A549 treated with CpdA at 1 μM for 4 hours (cell line): ENCODE measurements around the gene SRXN1. TPM values are rescaled to one million over a fixed set of nuclear protein-coding genes. Genes with fewer than 3 reads are reported as not detected.

Source experiments
- total RNA-seq: library from RNA; stranded (reverse); fragments of 200-300 nt; extraction: Qiagen RNA extraction; gene quantifications from 5 replicates; pipeline ENCODE4 v1.2.3, GENCODE V29; 2022; ENCODE audit warnings: low read depth

SRXN1 gene
- 278 to 327 TPM (median 283 TPM) in 5 replicates for total RNA-seq

DNA sequence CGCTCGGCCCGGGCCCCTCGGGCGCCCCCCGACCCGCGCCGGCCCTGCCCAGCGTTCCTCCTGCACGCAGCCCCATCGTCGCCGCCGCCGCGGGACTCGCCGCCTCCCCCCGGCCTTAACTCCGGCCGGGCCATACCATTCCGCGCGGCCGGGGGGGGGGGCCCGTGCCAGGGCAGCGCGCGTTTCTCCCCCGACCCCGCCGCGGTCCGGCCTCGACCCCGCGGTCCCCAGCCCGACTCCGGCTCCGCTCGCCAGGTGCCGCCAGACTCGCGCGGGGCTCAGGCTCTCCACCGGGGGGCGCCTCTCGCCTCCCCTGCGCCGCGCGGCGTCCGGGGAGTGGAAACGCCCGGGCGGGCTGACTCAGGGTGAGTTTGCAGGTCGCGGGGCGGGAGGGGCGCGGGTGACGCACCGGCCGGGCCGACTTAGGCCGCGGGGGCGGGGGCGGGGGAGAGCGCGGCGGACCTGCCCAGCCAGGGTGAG is at the start of gene SRXN1:
Gene SRXN1 (minus strand): TSS at position 91 of the 480 bp plus-strand sequence. CDS start 15 bp downstream, at position 76.

DNA sequence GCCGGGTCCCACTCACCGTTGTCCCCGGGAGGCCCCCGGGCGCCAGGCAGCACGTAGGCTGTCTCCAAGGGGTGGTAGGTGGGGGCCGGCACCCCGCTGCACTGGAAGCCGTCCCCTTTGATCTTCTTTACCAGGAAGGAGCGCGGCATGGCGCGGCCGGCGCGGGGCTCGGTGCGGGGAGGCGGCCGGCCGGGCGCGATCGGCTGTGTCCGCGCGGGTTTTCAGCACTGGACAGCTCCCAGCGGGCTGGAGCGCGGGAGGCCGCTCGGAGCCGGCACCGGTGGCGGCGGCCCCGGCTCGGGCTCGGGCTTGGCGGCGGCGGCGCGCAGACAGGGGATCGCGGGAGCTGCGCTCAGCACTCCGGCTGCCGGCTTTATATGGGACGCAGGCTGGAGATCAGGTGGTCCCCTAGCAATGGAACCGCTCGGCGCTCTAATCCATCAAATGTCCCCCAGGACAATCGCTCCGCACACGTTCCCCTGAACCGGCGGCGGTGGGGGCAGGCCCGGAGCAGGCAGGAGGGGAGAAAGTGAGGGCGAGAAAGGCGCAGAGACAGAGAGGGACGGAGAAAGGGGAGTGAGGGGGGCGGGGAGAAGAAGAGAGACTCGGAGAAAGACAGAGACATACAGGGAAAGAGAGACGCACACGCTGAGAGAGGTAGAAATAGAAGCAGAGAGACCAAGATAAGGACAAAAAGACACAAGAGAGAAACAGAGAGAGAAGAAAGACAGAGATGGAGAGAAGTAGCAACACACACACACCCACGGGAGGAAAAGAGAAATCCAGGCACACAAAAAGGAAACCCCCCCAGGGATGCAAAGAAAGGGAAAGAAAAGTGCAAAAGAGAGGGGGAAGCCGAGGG is 22.7 kb upstream of the SRXN1 start, which contains the start of gene SCRT2:
Gene SCRT2 (minus strand): TSS at position 350 of the 862 bp plus-strand sequence. CDS start 201 bp downstream, at position 149.

DNA sequence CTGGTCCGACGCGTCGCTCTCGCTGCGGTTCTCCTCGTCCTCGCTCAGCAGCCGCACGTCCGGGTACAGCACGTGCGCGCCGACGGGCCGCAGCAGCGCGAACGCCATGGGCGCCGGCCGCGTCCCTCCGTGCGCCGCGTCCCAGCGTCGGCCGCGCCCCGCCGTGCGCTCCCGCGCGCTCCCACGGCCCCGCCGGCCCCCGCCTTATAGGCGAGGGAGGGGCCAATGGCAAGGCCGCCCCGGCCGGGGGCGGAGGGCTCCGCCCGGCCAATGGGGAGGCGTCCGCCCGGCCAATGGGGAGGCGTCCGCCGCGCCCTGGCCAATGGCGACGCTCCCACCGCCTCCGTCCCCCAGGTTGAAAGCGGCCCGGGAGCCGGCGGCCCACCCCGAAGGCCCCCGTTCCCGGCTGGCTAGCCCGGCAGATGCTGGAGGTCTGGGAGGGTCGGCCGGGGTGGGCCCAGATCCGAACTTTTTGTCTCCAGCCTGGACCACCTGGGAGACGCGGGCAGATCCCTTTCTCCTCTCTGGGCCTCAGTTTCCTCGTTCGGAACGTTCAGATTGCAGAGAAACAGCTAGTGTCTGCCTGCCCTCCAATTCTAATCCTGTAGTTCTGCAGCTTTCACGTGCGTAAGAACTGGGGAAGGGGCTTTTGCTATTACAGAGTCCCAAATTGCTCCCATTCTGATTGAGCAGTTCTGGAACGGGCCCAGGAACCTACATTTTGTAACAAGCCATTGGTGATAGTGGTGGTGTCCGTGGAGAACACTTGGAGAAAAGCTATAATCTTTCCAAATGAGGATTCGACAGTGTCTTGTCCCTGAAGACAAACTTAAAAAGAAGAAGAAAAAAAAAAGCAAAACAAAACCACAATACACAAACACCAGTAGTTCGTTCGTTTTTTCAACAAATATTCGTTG is 42.6 kb downstream of the SRXN1 start, which contains the start of gene TCF15:
Gene TCF15 (minus strand): TSS at position 180 of the 917 bp plus-strand sequence. CDS start 72 bp downstream, at position 108.

Other genes starting within 250 kb of the SRXN1 start
- 105 to 149 TPM (median 141 TPM) in 5 replicates for gene RBCK1, start 244.9 kb downstream of the SRXN1 start, total RNA-seq
- 33.0 to 37.0 TPM (median 35.0 TPM) in 5 replicates for gene TBC1D20, start 190.7 kb downstream of the SRXN1 start, total RNA-seq
- gene CSNK2A1, start 109.4 kb downstream of the SRXN1 start, total RNA-seq, result 146 to 171 TPM (median 156 TPM) in 5 replicates
- gene TCF15, start 42.9 kb downstream of the SRXN1 start, total RNA-seq, result not detected in 5 replicates
- gene SCRT2, start 22.6 kb upstream of the SRXN1 start, total RNA-seq, result not detected in 5 replicates
- 0.43 to 0.92 TPM (median 0.61 TPM) in 5 replicates for gene SLC52A3, start 115.3 kb upstream of the SRXN1 start, total RNA-seq
- gene FAM110A, start 180.5 kb upstream of the SRXN1 start, total RNA-seq, result 7.2 to 12.3 TPM (median 11.4 TPM) in 5 replicates